NCI-H1417 treated with DMSO at 0.1 percent for 48 hours (cell line): ENCODE measurements around the gene TTN.
"Not testable (repeated sequence)": the region's sequence is repeated elsewhere in the genome, so short reads cannot be mapped to it uniquely, and the experiment has no call there.

Experiments used
- DNase-seq: peaks from one replicate; lab custom pipeline; 2025; lab: John Stamatoyannopoulos, UW

Gene TTN

DNA sequence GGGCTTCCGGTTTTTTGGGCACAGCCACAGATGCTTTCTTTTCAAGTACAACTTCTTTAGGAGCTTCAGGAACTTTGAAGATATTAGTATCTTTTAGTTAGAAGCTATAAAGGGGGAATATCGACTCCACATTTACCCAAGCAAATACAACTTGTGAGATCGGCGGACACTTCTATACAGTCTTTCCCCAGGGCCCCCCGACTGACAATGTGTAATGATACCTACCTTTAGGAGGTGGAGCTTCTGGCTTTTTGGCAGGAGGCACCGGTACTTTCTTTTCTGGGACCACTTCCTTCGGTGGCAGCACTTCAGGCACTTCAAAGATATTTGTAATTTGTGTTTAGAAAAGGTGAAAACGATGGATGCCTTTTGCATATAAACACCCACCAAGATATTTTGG is 148.7 kb downstream of the TTN start:
- DNase-seq, result not testable (repeated sequence)

GRCh38 chr2:178650554-178650953 is 156.7 kb downstream of the TTN start:
- DNase-seq, result no peak

DNA sequence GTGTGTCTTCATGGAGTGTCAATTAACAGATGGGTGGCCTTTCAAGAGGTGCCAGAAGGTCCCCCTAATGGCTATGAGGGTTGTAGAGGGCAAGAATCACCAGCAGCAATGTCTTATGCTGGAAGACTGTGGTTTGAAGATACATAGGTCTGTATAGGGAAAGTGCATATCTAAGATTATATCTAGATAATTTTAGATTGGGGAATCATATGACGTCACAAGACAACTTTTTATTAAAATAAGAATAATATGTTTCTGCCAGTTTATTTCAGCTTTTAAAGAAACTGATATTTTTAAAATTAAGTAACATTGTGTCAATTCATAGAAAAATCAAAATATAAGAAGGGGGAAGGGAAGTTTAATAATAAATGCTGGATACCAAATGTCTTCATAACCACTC is 162.3 kb downstream of the TTN start:
- no peak for DNase-seq

DNA sequence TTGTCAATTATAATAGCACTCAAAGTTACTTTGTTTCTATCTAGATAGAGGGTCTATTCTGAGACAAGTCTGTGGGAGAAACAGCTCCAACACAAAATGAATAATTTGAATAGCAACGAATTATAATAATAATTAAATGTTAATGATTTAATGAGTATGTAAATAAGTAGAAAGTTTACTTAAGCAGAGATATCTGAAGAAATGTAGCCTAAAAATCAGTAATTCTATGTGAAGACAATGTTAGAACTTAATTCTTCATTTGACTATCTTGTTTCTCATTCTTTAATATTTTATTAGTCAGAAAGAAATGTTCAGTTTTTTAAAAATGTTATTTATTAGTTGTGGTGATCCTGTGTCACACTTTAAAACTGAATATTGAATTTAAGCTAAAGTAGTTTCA is 165.7 kb downstream of the TTN start:
- no peak for DNase-seq

DNA sequence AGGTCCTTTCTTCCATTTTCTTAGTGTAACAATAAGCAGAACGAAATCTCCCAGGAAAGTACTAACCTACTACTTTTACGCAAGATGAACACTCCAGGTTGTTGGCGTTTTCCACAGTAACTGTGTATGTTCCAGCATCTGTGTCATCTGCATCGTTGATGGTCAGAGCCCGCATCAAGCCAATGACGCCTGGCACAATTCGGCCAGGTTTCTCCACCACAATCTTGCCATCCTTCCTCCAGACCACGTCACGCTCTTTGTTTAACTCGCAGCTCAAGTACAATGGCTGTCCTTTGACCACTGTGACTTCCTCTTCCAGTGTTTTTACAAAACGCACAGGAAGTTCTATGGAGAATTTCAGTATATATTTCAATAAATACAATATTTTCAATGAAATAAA is 171.3 kb downstream of the TTN start:
- DNase-seq, result no peak

GRCh38 chr2:178632729-178633128 is 174.5 kb downstream of the TTN start:
- DNase-seq, result no peak

- no peak for DNase-seq
Measured at GRCh38 chr2:178630581-178630980, 176.6 kb downstream of the TTN start.

DNA sequence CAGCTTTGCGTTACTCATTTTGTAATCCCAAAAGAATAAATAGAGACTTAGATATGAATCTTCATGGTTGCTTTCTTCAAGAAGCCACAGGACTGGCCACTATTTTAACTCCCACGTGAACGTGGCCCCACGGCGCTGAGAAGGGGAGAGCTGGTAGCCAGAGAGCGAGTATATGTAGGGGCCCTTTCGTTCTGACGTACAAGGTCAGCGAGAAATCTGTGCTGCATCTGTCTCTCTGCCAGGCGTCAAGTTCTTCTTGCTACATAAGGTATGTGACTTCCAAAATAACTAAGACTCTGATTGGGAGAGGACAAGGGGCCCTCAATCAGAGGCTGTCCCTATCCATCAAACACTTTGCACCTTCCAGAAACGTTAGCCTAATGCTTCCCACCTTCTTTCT is 177.8 kb downstream of the TTN start:
- DNase-seq, result no peak

- DNase-seq, result no peak
Measured at GRCh38 chr2:178628605-178629004, 178.6 kb downstream of the TTN start.

- no peak for DNase-seq
Measured at GRCh38 chr2:178627401-178627800, 179.8 kb downstream of the TTN start.

GRCh38 chr2:178615969-178616368 is 191.3 kb downstream of the TTN start:
- DNase-seq, result no peak

DNA sequence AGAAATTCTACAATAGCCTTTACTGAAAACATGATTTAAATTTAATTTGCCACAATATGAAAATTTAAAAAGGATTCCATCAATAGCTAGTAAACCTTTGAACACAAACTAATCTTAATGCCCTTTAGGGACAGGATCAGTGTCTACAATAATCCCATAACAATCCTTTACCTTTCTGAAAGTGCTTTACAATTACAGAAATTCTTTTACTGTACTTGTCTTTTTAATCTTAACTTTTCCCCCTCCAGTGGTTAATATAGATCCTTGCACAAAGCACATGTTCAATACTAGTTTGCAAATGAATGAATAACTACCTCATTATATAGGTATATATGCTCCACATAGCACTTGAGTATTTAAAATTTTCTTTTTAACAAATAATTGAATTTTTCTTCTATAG is 204.3 kb downstream of the TTN start:
- DNase-seq, result no peak

- DNase-seq, result no peak
Measured at GRCh38 chr2:178592655-178593054, 214.6 kb downstream of the TTN start.

DNA sequence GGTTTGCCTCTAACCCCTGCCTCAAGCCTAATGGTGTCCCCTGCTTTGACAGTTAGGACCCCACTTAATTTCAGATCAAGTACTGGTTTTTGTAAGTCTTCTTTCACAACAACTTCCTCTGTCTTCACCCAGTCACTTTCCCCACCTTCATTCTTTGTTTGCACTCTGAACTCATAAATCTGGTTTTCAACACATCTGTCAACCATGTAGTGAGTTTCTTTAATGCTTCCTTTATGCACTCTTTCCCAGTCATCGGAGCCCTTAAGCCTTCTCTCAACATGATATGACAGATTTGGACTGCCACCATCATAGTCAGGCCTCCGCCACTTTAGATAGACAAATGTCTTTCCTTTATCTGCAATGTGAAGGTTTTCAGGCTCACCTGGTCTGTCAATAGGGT is 217.9 kb downstream of the TTN start:
- no peak for DNase-seq

GRCh38 chr2:178584666-178585065 is 222.6 kb downstream of the TTN start:
- DNase-seq, result no peak

DNA sequence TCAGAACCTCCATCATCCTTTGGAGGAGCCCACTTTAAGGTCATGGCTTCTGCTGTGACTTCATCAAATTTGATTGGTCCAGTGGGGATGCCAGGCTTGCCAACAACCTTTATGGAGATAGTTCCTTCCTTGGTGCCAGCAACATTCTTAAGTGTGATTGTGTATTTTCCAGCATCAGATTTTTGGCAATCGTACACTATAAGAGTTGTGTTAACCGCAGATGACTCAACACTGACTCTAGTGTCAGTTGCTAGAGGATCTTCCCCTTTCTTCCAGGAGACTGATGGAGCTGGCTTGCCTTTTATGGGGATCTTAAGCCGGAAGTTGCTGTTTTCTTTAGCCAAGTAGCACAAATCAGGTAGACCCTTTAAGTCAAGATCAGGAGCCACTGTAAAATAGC is 228.2 kb downstream of the TTN start:
- DNase-seq, result no peak

DNA sequence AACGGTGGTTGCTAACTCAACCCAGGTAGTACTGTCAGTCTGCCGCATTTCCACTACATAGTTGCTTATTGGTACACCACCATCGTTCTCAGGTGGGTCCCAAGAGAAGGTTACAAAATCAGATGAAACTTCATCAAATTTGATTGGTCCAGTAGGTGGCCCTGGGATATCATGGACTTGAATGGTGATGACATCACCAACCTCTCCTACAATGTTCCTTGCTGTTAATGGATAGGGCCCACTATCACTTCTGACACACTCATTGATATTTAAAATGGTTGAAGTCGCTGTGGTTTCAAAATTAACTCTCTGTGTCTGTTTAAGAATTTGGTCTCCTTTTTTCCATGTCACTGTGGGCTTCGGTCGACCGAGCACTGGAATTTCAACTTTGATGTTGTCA is 232.4 kb downstream of the TTN start:
- DNase-seq, result no peak

GRCh38 chr2:178568227-178568626 is 239.0 kb downstream of the TTN start:
- DNase-seq, result no peak

DNA sequence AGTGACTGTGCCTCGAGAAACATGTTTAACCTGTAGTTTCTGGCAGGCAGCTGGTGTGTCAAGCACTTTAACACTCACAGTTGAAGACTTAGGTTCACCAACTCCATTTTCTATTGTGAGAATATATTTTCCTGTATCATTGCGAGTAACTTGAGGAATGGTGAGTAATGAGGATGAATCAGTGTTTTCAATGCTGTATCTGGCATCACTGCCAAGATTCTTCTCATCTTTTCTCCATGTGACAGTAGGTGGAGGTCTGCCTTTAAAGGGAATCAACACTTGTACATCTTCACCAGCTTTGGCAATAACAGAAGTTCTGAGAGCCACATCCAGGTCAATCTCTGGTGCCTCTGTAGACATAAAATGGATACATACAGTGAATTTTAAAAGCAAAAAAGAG is 254.2 kb downstream of the TTN start:
- DNase-seq, result no peak

GRCh38 chr2:178550352-178550751 is 256.9 kb downstream of the TTN start:
- no peak for DNase-seq

GRCh38 chr2:178542569-178542968 is 264.7 kb downstream of the TTN start:
- DNase-seq, result no peak

GRCh38 chr2:178542161-178542560 is 265.1 kb downstream of the TTN start:
- no peak for DNase-seq

DNA sequence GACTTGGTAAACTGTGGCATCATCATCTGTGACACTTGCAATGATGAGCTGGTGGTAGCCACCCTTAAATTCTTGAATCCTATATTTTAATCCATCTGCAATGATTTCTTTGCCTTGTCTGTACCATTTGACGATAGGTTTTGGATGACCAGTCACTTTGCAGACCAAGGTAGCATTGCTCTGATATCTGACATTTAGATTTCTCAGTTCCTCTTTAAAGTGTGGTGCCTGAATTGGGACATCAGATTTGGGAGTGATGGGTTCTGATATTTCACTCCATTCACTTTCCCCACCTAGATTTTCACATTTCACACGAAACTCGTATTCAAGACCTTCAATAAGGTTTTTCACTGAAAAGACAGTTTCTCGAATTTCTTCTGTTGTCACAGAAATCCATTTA is 271.2 kb downstream of the TTN start:
- no peak for DNase-seq

DNA sequence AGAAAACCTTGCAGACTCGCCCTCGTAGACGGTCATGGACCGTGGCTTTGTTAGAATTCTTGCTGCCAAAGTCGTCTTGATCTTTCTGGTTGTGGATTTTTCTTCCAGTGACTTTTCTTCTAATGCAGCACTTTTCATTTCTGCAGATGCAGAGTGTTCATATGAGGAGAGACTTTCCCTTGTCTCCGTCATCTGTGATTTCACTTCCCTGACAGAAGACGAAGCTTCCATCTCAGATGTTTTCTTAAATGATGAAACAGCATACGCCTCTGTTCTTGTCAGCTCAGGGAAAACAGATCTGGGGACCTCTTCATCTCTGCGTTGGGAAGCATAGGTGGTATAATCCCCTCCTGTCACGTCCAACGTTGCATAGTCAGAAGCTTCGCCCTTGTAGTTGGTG is 276.1 kb downstream of the TTN start:
- no peak for DNase-seq

- no peak for DNase-seq
Measured at GRCh38 chr2:178530625-178531142, 276.5 kb downstream of the TTN start.
